Measurements from ENCODE around the gene CLEC11A.
"Not testable (repeated sequence)": the region's sequence is repeated elsewhere in the genome, so short reads cannot be mapped to it uniquely, and the experiment has no call there.

CLEC11A gene

DNA sequence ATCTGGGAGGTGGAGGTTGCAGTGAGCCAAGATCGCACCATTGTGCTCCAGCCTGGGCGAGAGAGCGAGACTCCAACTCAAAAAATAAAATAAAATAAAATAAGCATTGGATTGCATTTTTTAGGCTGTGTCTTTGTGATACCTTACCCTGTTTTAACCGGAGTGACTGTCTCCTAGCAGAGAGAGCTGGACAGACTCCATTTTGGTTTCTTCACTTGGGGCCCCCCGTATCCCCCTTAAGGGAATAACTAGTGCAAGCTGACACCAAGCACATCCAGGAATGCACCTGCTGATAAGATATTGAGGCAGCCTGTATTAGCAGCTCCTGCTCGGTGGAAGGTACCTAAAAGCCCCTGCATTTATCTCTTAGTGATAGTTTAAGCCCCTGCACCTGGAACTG, 26.3 kb downstream of the CLEC11A start:
- Histone ChIP-seq H3K4me3 (ENCODE audit: low read depth in 1 of 2, low read length in 2 of 2) (no peak overlapping the region), H3K27me3 (ENCODE audit: insufficient read depth, low read length, poor library complexity) (peaks cover 9% of the 10 kb centered on the region), H2AFZ (ENCODE audit: low read depth, low read length) (no peak overlapping the region), H3K79me2 (ENCODE audit: insufficient read depth, low read length) (no peaks in the 10 kb centered on the region), H3K36me3 (ENCODE audit: insufficient read depth, low read length) (no peaks in the 10 kb centered on the region), H3K4me1 (ENCODE audit: insufficient read depth, low read length) (no peaks in the 10 kb centered on the region), H3K9ac (ENCODE audit: low read depth, low read length) (no peak overlapping the region), H3K27ac (ENCODE audit: low read length) (no peak overlapping the region), H3K4me2 (ENCODE audit: insufficient read depth, low read length) (no peak overlapping the region), H4K20me1 (ENCODE audit: insufficient read depth, low read length) (no peaks in the 10 kb centered on the region), H3K9me3 (ENCODE audit: insufficient read depth, low read length, severe bottlenecking) (no peaks in the 10 kb centered on the region)
- ATAC-seq (ENCODE audit: insufficient read depth, low read depth), result no peak
- TF ChIP-seq, protein P1, sequence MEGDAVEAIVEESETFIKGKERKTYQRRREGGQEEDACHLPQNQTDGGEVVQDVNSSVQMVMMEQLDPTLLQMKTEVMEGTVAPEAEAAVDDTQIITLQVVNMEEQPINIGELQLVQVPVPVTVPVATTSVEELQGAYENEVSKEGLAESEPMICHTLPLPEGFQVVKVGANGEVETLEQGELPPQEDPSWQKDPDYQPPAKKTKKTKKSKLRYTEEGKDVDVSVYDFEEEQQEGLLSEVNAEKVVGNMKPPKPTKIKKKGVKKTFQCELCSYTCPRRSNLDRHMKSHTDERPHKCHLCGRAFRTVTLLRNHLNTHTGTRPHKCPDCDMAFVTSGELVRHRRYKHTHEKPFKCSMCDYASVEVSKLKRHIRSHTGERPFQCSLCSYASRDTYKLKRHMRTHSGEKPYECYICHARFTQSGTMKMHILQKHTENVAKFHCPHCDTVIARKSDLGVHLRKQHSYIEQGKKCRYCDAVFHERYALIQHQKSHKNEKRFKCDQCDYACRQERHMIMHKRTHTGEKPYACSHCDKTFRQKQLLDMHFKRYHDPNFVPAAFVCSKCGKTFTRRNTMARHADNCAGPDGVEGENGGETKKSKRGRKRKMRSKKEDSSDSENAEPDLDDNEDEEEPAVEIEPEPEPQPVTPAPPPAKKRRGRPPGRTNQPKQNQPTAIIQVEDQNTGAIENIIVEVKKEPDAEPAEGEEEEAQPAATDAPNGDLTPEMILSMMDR (IDR thresholded peaks at IDR 0.05; ENCODE audit: borderline replicate concordance, extremely low read depth, low read length, poor library complexity, severe bottlenecking), result no peak
- no peak for TF ChIP-seq EZH2 (IDR thresholded peaks at IDR 0.05; ENCODE audit: borderline replicate concordance, low read depth, low read length, severe bottlenecking)
- DNase-seq, result no peak

DNA sequence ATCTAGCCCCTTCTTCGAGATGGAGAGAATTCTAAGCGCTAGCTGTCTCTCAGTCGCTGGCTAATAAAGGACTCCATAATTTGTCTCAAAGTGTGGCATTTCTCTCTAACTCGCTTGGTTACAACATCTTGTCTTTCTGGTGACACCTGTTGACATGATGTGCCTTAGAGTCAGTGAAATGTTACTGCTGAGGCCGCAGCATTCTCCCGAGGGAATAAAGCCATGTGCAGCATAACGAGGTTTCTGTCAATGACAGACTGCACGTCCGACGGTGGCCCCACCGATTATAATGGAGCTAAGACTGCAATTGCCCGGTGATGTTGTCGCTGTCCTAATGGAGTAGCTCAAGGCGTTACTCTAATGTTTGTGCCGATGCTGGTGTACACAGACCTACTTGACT, 26.8 kb downstream of the CLEC11A start:
- Histone ChIP-seq H3K4me3 (ENCODE audit: low read depth in 1 of 2, low read length in 2 of 2) (no peak overlapping the region), H2AFZ (ENCODE audit: low read depth, low read length) (no peak overlapping the region), H3K9me3 (ENCODE audit: insufficient read depth, low read length, severe bottlenecking) (no peaks in the 10 kb centered on the region), H3K27ac (ENCODE audit: low read length) (no peak overlapping the region), H4K20me1 (ENCODE audit: insufficient read depth, low read length) (no peaks in the 10 kb centered on the region), H3K36me3 (ENCODE audit: insufficient read depth, low read length) (no peaks in the 10 kb centered on the region), H3K27me3 (ENCODE audit: insufficient read depth, low read length, poor library complexity) (peaks cover 7% of the 10 kb centered on the region), H3K4me2 (ENCODE audit: insufficient read depth, low read length) (no peak overlapping the region), H3K79me2 (ENCODE audit: insufficient read depth, low read length) (no peaks in the 10 kb centered on the region), H3K4me1 (ENCODE audit: insufficient read depth, low read length) (no peaks in the 10 kb centered on the region), H3K9ac (ENCODE audit: low read depth, low read length) (no peak overlapping the region)
- TF ChIP-seq EZH2 (IDR thresholded peaks at IDR 0.05; ENCODE audit: borderline replicate concordance, low read depth, low read length, severe bottlenecking), result no peak
- TF ChIP-seq, protein P1 (IDR thresholded peaks at IDR 0.05; ENCODE audit: borderline replicate concordance, extremely low read depth, low read length, poor library complexity, severe bottlenecking), result no peak
- DNase-seq (no peak), ATAC-seq (ENCODE audit: insufficient read depth, low read depth) (no peak)

DNA sequence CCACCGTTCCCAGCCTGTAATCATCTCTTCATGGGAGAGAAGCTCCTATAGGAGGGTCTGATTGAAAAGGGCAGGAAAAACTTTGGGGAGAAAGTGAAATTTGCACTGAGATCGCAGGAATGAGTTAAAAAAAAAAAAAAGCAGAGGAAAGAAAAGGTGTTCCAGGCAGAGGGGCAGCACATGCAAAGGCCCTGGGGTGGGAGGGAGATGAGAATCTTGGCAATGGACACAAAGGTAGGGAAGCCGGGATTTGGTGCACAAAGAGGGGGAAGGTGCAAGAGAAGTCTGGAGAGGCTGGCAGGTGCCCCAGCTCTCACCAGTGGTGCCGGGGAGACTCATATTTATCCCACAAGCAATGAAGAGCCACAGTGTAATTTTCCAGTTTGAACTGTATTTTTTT, 30.7 kb downstream of the CLEC11A start:
- no peaks in the 10 kb centered on the region for H3K36me3 ChIP-seq (ENCODE audit: insufficient read depth, low read length)

DNA sequence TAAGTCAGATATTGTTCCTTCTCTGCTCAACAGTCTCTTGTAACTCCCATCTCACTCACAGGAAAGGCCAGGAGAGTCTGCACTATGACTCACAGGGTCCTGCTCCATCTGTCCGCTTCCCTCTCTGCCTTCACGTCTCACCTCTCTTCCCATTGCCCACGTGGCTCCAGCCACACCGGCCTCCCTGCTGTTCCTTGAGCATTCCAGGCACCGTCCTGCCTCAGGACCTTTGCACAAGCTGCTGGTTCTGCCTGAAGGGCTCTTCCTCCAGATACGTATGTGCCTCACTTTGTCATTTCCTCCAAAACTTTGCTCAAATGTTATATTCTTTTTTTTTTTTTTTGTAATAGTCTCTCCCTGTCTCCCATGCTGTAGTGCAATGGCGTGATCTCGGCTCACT, 33.1 kb downstream of the CLEC11A start:
- H3K4me1 ChIP-seq (ENCODE audit: insufficient read depth, low read length); H4K20me1 ChIP-seq (ENCODE audit: insufficient read depth, low read length); DNase-seq; H3K79me2 ChIP-seq (ENCODE audit: insufficient read depth, low read length); H3K4me2 ChIP-seq (ENCODE audit: insufficient read depth, low read length); H2AFZ ChIP-seq (ENCODE audit: low read depth, low read length); H3K27me3 ChIP-seq (ENCODE audit: insufficient read depth, low read length, poor library complexity); H3K9ac ChIP-seq (ENCODE audit: low read depth, low read length); H3K36me3 ChIP-seq (ENCODE audit: insufficient read depth, low read length); H3K27ac ChIP-seq (ENCODE audit: low read length); H3K9me3 ChIP-seq (ENCODE audit: insufficient read depth, low read length, severe bottlenecking); ATAC-seq (ENCODE audit: insufficient read depth, low read depth); H3K4me3 ChIP-seq (ENCODE audit: low read depth in 1 of 2, low read length in 2 of 2): not testable (repeated sequence)

More for the DNA sequence above, 30.7 kb downstream of the CLEC11A start:
- H2AFZ ChIP-seq (ENCODE audit: low read depth, low read length), result no peak overlapping the region
- no peaks in the 10 kb centered on the region for H4K20me1 ChIP-seq (ENCODE audit: insufficient read depth, low read length)
- H3K4me2 ChIP-seq (ENCODE audit: insufficient read depth, low read length), result no peak overlapping the region
- no peaks in the 10 kb centered on the region for H3K27me3 ChIP-seq (ENCODE audit: insufficient read depth, low read length, poor library complexity)
- no peaks in the 10 kb centered on the region for H3K79me2 ChIP-seq (ENCODE audit: insufficient read depth, low read length)
- no peak for TF ChIP-seq EZH2 (IDR thresholded peaks at IDR 0.05; ENCODE audit: borderline replicate concordance, low read depth, low read length, severe bottlenecking)
- TF ChIP-seq, protein P1 (IDR thresholded peaks at IDR 0.05; ENCODE audit: borderline replicate concordance, extremely low read depth, low read length, poor library complexity, severe bottlenecking), result no peak
- no peak overlapping the region for H3K4me3 ChIP-seq (ENCODE audit: low read depth in 1 of 2, low read length in 2 of 2)
- DNase-seq, result no peak
- no peak overlapping the region for H3K27ac ChIP-seq (ENCODE audit: low read length)
- H3K9me3 ChIP-seq (ENCODE audit: insufficient read depth, low read length, severe bottlenecking), result no peaks in the 10 kb centered on the region
- no peaks in the 10 kb centered on the region for H3K4me1 ChIP-seq (ENCODE audit: insufficient read depth, low read length)
- no peak overlapping the region for H3K9ac ChIP-seq (ENCODE audit: low read depth, low read length)
- no peak for ATAC-seq (ENCODE audit: insufficient read depth, low read depth)

DNA sequence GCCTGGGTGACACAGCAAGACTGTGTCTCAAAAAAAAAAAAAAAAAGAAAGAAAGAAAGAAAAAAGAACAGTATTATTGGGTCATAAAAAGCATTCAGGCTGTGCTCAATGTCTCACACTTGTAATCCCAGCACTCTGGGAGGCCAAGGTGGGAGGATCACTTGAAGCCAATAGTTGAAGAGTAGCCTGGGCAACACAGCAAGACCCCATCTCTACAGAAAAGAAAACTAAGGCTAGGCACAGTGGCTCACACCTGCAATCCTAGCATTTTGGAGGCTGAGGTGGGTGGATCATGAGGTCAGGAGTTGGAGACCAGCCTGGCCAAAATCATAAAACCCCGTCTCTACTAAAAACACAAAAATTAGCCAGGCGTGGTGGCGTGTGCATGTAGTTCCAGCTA, 34.5 kb downstream of the CLEC11A start:
- not testable (repeated sequence) for ATAC-seq (ENCODE audit: insufficient read depth, low read depth); H2AFZ ChIP-seq (ENCODE audit: low read depth, low read length); H3K4me1 ChIP-seq (ENCODE audit: insufficient read depth, low read length); H4K20me1 ChIP-seq (ENCODE audit: insufficient read depth, low read length); H3K27me3 ChIP-seq (ENCODE audit: insufficient read depth, low read length, poor library complexity); DNase-seq; H3K4me3 ChIP-seq (ENCODE audit: low read depth in 1 of 2, low read length in 2 of 2); H3K27ac ChIP-seq (ENCODE audit: low read length); H3K9me3 ChIP-seq (ENCODE audit: insufficient read depth, low read length, severe bottlenecking); H3K36me3 ChIP-seq (ENCODE audit: insufficient read depth, low read length); H3K79me2 ChIP-seq (ENCODE audit: insufficient read depth, low read length); H3K4me2 ChIP-seq (ENCODE audit: insufficient read depth, low read length); H3K9ac ChIP-seq (ENCODE audit: low read depth, low read length)

DNA sequence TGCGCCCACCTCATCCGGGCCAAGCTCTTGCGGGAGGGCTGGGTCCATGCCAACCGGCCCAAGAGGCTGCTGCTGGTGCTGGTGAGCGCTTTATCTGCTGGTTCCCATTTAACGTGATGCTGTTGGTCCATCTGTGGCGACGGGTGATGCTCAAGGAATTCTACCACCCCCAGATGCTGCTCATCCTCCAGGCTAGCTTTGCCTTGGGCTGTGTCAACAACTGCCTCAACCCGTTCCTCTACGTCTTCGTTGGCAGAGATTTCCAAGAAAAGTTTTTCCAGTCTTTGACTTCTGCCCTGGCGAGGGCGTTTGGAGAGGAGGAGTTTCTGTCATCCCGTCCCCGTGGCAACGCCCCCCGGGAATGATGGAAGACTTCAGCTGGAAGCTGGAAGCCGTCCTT, 35.9 kb downstream of the CLEC11A start:
- not testable (repeated sequence) for H2AFZ ChIP-seq (ENCODE audit: low read depth, low read length); H3K79me2 ChIP-seq (ENCODE audit: insufficient read depth, low read length); H3K36me3 ChIP-seq (ENCODE audit: insufficient read depth, low read length); ATAC-seq (ENCODE audit: insufficient read depth, low read depth); H3K4me2 ChIP-seq (ENCODE audit: insufficient read depth, low read length); H3K4me3 ChIP-seq (ENCODE audit: low read depth in 1 of 2, low read length in 2 of 2); DNase-seq; H4K20me1 ChIP-seq (ENCODE audit: insufficient read depth, low read length); H3K9me3 ChIP-seq (ENCODE audit: insufficient read depth, low read length, severe bottlenecking); H3K4me1 ChIP-seq (ENCODE audit: insufficient read depth, low read length); H3K27me3 ChIP-seq (ENCODE audit: insufficient read depth, low read length, poor library complexity); H3K9ac ChIP-seq (ENCODE audit: low read depth, low read length); H3K27ac ChIP-seq (ENCODE audit: low read length)
